ENCODE measurements around the gene KCNJ3.

Gene KCNJ3, protein sequence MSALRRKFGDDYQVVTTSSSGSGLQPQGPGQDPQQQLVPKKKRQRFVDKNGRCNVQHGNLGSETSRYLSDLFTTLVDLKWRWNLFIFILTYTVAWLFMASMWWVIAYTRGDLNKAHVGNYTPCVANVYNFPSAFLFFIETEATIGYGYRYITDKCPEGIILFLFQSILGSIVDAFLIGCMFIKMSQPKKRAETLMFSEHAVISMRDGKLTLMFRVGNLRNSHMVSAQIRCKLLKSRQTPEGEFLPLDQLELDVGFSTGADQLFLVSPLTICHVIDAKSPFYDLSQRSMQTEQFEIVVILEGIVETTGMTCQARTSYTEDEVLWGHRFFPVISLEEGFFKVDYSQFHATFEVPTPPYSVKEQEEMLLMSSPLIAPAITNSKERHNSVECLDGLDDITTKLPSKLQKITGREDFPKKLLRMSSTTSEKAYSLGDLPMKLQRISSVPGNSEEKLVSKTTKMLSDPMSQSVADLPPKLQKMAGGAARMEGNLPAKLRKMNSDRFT

DNA sequence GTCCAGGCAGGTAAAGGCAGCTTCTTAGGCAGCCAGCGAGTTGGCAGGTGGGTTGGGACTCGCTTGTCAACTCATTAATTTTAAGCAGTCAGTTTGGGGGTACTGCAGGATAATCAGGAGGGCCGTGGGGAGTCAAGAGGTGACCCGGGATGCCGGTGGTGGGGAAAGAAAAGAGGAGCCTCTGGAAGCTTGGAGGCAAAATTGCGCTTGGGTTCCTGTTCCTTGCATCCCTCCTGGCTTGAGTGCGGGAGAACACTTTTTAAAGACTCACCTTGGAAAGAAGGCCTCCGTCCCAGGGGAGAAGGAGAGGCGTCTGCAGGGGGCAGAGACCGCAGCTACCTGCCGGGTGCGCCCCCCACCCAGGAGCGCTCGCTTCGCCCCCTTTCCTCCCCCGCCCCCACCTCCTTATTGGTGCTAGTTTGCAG lies at the start of gene KCNJ3:
KCNJ3 (plus strand) TSS at position 400 of the 425 bp plus-strand sequence. CDS start 81 bp downstream, outside the sequence.
- DNase-seq (ENCODE audit: low read depth in 2 of 2) = no peak

- no peak for DNase-seq (ENCODE audit: low read depth in 2 of 2)
These were observed 43.0 kb upstream of the KCNJ3 start for GRCh38 chr2:154655499-154655898.

DNA sequence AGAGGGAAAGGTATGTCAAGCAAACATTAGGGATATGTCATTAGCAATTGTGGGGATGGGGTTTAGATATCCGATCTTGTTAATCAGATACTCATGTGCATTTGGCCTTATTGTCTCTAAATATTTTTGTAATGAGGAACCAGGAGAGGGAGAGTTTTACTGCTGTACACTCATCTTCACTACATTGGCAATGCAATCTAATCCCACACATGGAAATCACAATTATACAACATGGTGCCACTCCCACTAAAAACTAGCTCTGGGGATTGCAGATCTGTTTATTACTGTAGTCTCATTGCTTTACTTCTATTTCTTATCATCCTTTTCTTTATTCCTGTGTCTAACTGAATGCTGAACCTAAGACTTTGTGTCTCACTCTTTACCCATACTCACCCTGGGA lies 39.6 kb upstream of the KCNJ3 start:
- no peak for DNase-seq (ENCODE audit: low read depth in 2 of 2)

DNA sequence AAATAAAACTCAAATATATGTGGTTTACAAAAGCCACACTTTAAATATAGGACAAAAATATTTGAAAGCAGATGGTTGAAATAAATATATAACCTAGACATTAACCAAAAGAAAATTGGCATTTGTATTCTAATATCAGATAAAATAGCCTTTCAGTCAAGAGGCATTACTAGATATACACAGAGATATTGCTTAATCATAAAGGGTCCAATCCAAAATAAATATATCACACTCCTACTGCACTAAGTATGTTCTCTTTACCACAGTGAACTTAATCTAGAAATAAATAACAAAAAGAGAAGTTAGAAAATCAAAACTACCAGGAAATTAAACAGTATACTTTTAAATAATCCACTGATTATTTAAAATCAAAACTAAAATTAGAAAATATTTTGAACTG lies 34.2 kb upstream of the KCNJ3 start:
- no peak for DNase-seq (ENCODE audit: low read depth in 2 of 2)

DNA sequence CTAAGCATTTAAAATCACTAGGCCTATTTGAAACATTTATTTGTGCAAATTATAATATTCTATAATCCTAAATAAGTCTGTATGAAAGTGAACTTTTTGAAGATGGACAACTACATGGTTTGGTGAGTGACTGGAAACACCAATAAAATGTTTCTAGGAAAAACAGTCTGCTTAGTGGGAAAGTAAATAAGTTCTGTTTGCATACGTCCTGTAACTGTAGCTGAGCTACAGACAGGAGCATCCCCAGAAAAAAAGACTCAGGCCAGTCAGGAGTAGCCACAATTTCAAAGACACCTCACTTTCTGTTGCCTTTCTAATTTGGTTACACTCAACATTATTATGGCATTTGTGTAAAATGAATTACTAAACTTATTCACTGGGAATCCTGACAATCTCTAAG lies 28.4 kb upstream of the KCNJ3 start:
- DNase-seq (ENCODE audit: low read depth in 2 of 2) = no peak

- no peak for DNase-seq (ENCODE audit: low read depth in 2 of 2)
These were observed 24.8 kb upstream of the KCNJ3 start for GRCh38 chr2:154673694-154674093.

GRCh38 chr2:154677401-154677800 lies 21.1 kb upstream of the KCNJ3 start:
- no peak for DNase-seq (ENCODE audit: low read depth in 2 of 2)

DNA sequence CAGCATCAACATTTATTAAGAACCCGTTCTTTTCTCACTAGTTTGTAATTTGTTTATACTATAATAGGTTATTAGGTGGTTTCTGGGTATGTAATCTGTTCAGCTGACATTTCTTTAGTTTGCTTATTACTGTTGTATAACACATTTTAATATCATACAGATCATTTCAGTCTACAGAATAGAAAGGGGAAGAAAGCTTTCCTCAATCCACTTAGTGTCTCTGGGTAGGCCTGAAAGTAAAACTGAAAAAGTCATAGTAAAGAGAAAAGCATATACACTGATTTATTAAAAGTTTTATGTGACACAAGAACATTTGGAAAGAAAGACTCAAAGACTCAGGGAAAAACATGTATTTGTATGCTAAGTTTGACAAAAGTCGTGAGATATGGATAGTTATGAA lies 16.8 kb upstream of the KCNJ3 start:
- no peak for DNase-seq (ENCODE audit: low read depth in 2 of 2)

GRCh38 chr2:154686162-154686561 lies 12.3 kb upstream of the KCNJ3 start:
- no peak for DNase-seq (ENCODE audit: low read depth in 2 of 2)

DNA sequence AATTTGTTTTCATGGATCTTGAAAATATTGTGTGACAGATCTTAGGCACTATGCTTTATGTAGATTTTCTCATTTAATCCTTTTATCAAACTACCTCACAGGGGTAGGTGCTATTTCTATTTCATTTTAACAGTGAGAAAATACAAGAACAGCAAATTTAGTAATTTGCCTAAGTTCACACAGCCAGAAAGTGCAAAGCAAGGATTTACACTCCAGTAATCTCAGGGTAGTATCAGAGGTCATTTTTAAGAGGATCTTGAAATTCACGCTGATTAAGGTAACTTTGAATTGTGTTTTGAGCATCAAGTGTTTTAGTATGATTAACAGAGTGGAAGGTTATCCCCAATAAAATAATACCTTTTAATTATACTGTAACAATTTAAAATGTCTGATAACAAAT lies 10.1 kb upstream of the KCNJ3 start:
- no peak for DNase-seq (ENCODE audit: low read depth in 2 of 2)

GRCh38 chr2:154689158-154689557 lies 9.3 kb upstream of the KCNJ3 start:
- no peak for DNase-seq (ENCODE audit: low read depth in 2 of 2)

DNA sequence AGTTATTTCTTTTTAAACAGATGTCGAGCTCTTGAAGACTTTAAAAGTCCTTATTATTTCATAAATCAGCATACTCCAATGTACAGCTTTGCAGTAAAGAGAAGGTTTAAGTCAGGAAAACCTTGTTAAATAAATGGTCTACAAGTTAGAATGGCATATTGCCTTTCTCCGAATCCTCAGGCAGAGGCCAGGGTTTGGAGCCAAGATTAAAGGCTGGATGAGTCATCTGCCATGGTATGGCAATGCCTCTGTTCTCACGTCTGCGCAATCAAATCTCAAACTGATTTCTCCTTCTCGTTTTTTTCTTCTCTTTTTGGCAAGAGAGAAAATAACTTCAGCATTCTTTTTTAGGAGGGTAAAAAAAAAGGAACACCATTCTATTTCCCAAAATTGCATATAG lies 5.6 kb upstream of the KCNJ3 start:
- DNase-seq (ENCODE audit: low read depth in 2 of 2) = no peak

DNA sequence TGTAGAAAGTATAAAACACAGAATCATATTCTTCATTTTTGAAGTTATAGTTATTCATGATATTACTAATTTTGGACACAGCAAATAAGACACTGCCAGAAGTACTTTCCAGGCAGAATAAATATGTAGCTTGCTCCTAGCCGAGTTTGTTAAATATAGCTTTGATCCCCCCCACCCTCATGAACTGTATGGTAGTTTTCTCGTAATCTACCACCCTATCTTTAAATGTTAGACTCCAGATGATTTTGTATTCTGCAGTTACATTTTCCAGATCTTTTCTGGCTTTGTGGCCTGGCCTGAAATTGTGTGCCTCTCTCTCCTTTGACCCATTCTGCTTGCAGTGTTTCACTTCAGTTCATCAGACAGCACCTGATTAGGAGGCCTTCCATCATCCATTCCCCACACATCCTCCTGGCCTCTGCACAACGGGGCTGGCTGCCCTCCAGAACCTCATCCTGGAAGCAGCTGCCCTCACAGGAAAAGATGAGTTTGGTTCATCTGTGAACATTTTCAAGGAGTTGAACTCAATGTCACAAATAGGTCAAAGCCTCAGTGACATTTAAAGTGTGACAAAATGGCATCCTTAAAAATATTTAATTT lies 4.7 kb upstream of the KCNJ3 start:
- no peak for DNase-seq (ENCODE audit: low read depth in 2 of 2)

DNA sequence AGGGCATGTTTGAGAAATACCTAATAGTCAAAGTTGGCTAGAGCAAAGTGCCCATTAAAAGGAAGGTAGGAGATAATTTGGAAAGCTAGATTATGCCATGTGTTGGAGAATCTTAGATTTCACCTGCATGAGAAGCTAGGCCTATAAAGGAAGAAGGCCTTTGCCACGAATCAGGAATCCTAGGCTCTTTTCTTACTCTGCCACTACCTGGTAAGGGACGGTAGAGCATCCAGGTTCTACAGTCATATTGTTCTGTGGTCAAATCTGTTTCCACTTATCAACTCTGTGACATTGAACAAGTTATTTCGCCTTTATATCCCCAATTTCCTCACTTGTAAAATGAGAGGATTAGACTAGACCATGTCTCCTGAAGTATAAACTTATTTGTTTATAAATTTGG lies 3.6 kb upstream of the KCNJ3 start:
- no peak for DNase-seq (ENCODE audit: low read depth in 2 of 2)

- no peak for DNase-seq (ENCODE audit: low read depth in 2 of 2)
These were observed 2.1 kb upstream of the KCNJ3 start for GRCh38 chr2:154696369-154696768.

DNA sequence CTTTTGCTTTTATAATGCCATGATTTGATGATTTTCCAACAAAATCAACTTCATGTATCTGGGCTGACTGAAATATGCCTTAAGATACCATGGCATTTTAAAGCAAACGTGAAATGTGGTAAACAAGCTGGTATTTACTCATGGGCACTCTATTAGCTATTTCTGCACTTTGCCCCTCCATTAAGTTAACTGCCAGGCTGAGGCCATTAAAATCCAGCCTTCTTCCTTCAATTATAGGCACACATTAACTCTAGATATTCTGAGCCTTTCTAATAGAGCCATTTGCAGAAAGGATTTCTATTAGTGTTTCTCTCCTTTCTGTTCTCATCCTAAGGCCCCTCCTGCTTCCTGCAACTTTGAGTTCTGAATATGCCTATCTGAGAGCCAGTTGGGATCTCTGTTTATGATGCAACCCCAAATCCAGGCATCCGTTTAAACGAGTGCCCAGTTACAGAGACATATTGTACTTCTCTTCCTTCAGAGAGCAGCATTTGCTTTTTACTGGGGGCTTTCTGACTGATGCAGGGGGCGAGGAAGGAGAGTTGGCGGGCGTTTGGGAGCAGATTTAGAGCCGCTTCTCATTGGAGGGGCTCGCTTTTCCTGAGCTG lies 1.6 kb upstream of the KCNJ3 start:
- no peak for DNase-seq (ENCODE audit: low read depth in 2 of 2)

- no peak for DNase-seq (ENCODE audit: low read depth in 2 of 2)
These were observed 860 bp upstream of the KCNJ3 start for GRCh38 chr2:154697418-154698252.

- no peak for DNase-seq (ENCODE audit: low read depth in 2 of 2)
These were observed 453 bp downstream of the KCNJ3 start for GRCh38 chr2:154698721-154699574.

DNA sequence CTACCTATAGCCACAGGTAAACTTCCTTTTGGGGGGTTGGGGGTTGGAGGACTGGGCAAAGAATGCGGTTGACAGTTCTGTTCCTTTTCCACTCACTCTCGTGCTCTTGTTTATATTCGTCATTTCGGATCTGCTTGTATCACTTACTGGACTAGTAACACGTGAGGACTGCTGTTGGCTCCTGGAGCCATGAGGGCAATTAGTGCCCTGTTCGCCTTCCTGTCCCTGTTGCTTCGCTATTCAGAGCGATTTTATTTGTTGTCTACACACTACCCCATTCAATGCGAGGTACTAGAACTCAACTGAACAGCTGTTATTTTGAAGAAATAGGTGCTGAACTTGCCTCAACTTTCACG lies 1.1 kb downstream of the KCNJ3 start:
- DNase-seq (ENCODE audit: low read depth in 2 of 2) = no peak

DNA sequence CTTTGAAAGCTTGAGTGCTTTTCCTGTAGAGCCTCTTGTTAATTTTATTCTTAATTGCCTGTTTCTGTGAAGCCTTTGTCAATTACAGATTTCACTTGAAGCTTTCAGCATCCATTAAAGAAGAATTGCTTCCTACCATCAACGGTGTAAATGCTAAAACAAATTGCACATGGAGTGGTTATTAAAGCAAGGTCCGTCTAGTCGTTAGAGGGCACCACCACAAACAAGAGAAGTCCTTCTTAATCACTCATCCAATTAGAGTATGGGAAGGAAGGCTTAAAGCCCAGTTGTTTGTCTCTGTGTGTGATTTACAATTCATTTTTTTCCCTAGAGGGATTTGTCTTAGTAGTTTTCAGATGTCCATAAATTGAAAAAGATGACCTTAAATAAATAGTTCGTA lies 1.6 kb downstream of the KCNJ3 start:
- DNase-seq (ENCODE audit: low read depth in 2 of 2) = no peak

DNA sequence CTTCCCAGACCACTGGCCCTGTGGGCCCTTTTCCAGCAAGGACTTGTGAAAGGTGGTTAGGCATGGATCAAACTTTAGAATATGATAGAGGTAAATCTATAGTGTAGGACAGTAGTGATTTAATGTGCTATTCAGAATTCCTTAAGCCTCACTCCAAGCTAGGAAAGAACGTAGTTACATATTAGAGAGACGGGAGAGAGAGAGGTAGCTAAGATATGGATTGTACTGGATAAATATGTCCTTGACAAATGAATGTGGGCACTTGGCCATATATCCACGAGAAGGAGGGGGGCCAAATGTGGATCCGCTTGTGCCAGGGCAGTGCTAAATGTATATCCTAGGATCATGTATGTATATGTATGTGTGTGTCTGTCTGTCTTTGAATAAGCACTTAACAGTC lies 6.5 kb downstream of the KCNJ3 start:
- DNase-seq (ENCODE audit: low read depth in 2 of 2) = no peak
